GM19397 (cell line): ENCODE results near the gene ULK4.
"Not testable (repeated sequence)": the region's sequence is repeated elsewhere in the genome, so short reads cannot be mapped to it uniquely, and the experiment has no call there.

Experiments used
- ATAC-seq: cut with Tn5 transposase; IDR thresholded peaks from one replicate; pipeline ENCODE4 v1.9.1; 2021; ENCODE audit warnings: mild to moderate bottlenecking, moderate library complexity; ENCODE audit not compliant: unreplicated experiment

ULK4 gene

DNA sequence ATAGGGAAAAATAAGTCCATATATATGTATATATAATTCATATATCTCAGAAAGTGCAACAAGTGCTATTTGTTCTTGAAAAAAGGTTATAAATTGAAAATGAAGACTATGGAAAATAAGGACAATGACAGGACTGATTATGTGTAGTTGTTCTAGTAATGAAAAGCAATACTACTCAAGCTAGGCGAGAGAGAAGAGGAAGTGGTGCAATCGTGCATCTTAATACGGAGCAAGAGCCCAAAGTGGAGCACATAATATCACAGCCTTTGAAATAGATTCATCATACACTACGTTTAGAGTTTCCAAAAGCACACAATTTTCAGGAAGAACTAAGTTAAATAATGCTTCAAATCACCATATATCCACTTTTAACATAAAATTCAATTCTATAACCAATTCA, 87.9 kb downstream of the ULK4 start:
- no peak for ATAC-seq

GRCh38 chr3:41872157-41872556, 89.7 kb downstream of the ULK4 start:
- ATAC-seq = no peak

DNA sequence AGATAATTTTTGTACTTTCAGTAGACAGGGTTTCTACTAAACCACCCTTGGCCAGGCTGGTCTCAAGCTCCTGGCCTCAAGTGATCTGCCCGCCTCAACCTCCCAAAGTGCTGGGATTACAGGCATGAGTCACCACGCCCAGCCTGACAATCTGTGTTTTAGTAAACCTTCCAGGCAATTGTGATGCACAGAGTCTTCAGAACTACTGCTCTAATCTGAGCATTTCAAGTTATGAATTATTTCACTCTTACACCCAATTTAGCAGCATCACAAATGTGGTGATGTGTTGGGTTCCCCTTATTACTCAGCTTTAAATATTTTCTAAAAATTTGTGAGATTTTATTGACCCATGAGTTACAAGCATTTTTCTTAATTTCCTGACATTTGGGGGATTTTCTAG, 94.4 kb downstream of the ULK4 start:
- no peak for ATAC-seq

GRCh38 chr3:41866298-41866697, 95.6 kb downstream of the ULK4 start:
- ATAC-seq = no peak

DNA sequence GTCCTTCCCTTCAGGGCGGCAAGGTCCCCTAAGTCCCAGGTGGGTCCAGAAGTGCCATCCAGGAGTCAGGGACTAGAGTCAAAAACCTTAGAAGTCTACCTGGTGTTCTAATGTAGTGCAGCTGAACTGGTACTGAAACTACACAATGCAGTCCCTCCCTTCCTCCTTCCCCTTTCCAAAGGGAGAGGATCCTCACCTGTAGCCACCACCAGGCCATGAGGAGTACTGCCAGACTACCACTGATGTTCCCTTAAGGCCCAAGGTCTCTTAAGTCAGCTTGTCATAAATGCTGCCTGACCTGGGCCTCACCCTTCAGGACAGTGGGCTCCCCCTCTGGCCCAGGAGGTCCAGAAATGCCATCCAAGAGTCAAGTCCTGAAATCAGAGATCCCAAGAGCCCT, 98.9 kb downstream of the ULK4 start:
- ATAC-seq = no peak

- ATAC-seq = not testable (repeated sequence)
Measured at GRCh38 chr3:41860489-41860888, 101.4 kb downstream of the ULK4 start.

DNA sequence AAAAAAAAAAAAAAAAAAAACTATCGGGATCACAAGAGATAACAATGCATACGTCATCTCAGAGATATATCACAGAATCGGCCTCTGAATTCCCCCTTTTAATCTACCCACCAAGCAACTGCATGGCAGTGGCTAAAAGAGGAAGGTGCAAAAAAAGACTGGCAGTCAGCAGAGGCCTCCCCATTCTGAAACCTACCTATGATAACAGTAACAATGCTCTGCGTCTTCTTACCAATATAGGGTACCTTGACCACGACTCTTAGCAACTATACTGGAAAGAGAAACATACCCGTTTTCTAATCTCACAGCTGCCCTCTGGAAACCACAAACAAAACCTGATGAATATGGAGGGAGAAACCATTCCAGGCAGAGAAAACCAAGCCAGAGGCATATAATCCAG, 106.9 kb downstream of the ULK4 start:
- ATAC-seq = no peak

DNA sequence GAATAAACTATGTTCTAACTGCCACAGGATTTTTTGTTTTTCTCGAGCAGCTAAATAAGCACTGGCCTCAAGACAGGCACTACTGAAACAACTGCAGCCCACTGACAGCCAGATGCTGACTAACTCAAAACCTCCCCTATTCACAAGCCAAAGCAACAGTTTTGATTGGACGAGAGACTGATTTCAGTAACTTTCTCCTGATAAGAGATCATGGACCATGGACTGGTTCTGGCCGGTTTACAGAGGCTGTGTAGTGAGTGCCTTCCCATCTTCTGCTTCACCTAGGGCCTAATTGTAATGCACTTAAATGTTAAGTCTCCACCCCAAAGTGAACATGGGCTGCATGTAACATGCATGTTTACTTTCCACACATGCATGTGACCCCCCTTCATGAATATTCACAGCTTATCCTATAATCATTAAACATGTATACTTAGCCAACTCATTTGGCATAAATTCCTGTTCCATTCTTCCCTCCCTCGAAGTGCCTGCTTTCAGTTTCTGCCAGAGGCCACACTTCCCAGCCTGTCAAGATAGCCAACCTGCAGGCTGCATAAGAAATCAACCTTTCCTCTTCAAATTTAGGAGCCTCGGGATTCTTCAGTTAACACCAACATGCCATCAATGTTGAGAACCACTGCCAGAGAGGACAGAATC, 108.2 kb downstream of the ULK4 start:
- no peak for ATAC-seq

GRCh38 chr3:41848753-41849574, 112.9 kb downstream of the ULK4 start:
- no peak for ATAC-seq

- ATAC-seq = no peak
Measured at GRCh38 chr3:41847679-41848078, 114.2 kb downstream of the ULK4 start.

- no peak for ATAC-seq
Measured at GRCh38 chr3:41846850-41847249, 115.1 kb downstream of the ULK4 start.

DNA sequence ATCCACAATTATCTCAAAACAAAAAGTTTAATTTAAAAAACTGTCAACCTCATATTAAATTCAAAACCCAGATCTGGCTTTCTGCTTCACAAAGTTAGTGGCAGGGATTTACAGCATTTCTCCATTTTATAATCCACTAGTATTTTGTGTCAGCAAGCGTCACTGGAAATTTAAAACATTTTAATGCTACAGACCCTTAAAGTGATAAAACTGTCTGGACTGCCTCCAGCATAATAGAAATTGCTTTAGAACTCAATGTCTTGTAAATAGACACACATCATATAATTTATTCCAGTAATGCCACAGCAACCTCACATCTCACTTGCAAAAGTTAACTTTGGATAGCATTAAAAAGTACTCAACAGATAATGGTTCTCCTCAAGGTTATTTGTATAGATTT, 116.1 kb downstream of the ULK4 start:
- ATAC-seq = no peak

GRCh38 chr3:41844256-41844655, 117.6 kb downstream of the ULK4 start:
- not testable (repeated sequence) for ATAC-seq

DNA sequence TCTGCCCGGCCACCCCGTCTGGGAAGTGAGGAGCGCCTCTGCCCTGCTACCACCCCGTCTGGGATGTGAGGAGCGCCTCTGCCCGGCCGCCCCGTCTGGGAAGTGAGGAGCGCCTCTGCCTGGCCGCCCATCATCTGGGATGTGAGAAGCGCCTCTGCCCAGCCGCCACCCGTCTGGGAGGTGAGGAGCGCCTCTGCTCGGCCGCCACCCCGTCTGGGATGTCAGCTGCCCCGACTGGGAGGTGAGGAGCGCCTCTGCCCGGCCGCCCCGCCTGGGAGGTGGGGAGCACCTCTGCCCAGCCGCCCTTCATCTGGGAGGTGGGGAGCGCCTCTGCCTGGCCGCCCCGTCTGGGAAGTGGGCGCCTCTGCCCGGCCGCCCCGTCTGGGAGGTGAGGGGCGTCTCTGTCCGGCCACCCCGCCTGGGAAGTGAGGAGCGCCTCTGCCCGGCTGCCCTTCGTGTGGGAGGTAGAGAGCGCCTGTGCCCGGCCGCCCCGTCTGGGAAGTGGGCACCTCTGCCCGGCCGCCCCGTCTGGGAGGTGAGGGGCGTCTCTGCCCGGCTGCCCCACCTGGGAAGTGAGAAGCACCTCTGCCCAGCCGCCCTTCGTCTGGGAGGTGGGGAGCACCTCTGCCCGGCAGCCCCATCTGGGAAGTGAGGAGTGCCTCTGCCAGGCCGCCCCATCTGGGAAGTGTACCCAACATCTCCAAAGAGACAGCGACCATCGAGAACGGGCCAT, 120.8 kb downstream of the ULK4 start:
- not testable (repeated sequence) for ATAC-seq

DNA sequence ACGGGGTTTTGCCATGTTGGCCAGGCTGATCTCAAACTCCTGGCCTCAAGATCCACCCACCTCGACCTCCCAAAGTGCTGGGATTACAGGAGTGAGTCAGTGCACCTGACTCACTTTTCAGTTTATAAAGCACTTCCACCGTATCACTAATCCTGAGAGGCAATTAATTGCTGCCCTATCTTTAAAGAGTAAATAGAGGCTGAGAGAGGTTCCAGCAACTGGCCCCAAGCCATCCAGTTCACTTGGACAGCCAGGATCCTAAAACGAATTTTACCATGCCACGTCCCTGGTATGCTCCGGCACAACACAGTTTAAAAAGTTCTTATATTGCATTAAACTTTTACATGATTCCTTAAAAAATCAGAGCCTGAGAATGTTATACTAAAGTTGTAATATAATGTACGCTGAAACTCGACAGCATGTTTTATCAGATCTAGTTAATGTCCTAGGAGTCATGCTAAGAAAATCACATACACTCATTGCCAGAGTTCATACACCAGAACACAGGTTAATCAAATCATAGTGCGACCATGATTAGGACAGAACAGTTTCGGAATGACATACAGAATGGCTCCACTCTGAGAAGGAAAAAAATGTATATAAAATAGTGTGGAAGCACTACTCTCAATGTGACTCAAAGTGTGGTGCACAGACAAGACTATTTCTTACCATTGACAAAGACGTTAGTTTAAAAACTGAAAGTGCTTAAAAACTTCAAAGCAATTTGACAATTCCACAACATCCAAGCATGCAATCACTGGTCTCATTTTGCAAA, 125.4 kb downstream of the ULK4 start:
- no peak for ATAC-seq

- no peak for ATAC-seq
Measured at GRCh38 chr3:41833628-41834027, 128.3 kb downstream of the ULK4 start.

GRCh38 chr3:41819236-41819635, 142.7 kb downstream of the ULK4 start:
- ATAC-seq = no peak

DNA sequence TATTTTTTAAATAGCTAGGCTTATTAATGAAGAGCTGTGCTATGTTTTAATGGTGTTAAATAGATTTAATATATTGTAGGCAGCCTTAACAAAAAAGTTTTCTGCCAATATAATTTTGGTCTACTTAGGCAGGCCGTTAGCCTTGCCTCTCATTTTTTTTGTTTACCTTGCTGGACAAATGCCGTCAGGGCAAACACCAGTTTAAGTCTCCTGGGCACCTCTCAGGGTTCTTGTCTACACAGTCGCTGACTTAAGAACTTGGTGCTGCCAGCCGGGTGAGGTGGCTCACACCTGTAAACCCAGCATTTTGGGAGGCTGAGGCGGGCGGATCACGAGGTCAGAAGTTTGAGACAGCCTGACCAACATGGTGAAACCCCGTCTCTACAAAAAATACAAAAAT, 153.3 kb downstream of the ULK4 start:
- no peak for ATAC-seq

- ATAC-seq = no peak
Measured at GRCh38 chr3:41808152-41808551, 153.8 kb downstream of the ULK4 start.

- ATAC-seq = no peak
Measured at GRCh38 chr3:41794748-41795589, 166.9 kb downstream of the ULK4 start.
